ENCODE results near the gene DRICH1. TPM values are rescaled to one million over a fixed set of nuclear protein-coding genes. Genes with fewer than 3 reads are reported as not detected.

DRICH1 gene
- total RNA-seq (under 1 TPM; 0.08 to 0.33 TPM), polyA plus RNA-seq (not detected)

- 70% methylated on average over 2 of the region's 2 CpGs for WGBS
- no peak for DNase-seq (ENCODE audit: low spot score)
Measured at GRCh38 chr22:23632178-23632577, at the start of gene DRICH1. DRICH1 (minus strand) TSS chr22:23632321; CDS start chr22:23632023, 298 bp downstream.

GRCh38 chr22:23681026-23681809, 49.1 kb upstream of the DRICH1 start:
- Histone ChIP-seq H3K4me1 (ENCODE audit: control insufficient read depth in 4 of 4, insufficient read depth in 4 of 4, low read length in 3 of 4) (peaks cover 0 to 3% (median 0%) of the 10 kb centered on the region in 4 donors), H3K27ac (ENCODE audit: low read depth in 1 of 2, low read length in 2 of 2) (no peak overlapping the region), H3K9ac (ENCODE audit: low read depth in 1 of 2, low read length in 2 of 2) (no peak overlapping the region), H3K4me3 (ENCODE audit: low read depth in 1 of 3, low read length in 3 of 3) (no peak overlapping the region), H3K27me3 (ENCODE audit: control insufficient read depth in 4 of 4, insufficient read depth in 4 of 4, low read length in 3 of 4) (no peaks in the 10 kb centered on the region), H3K9me3 (ENCODE audit: control insufficient read depth in 4 of 4, low read length in 3 of 4) (no peaks in the 10 kb centered on the region), H3K36me3 (ENCODE audit: control insufficient read depth in 4 of 4, insufficient read depth in 3 of 4, low read depth in 1 of 4, low read length in 3 of 4) (peaks cover 0 to 8% (median 5%) of the 10 kb centered on the region in 4 donors)
- TF ChIP-seq YY1 (IDR thresholded peaks at IDR 0.05): no peak
- no peak for TF ChIP-seq JUND (IDR thresholded peaks at IDR 0.05)
- TF ChIP-seq RXRA (IDR thresholded peaks at IDR 0.05): no peak
- TF ChIP-seq REST (IDR thresholded peaks at IDR 0.05): no peak
- TF ChIP-seq FOXA1 (IDR thresholded peaks at IDR 0.05): no peak
- TF ChIP-seq HNF4A (conservative IDR thresholded peaks at IDR 0.05): no peak
- TF ChIP-seq EGR1 (IDR thresholded peaks at IDR 0.05; ENCODE audit: low read depth in 2 of 2): no peak
- no peak for TF ChIP-seq CTCF (IDR thresholded peaks at IDR 0.05; ENCODE audit: low read depth, low read length, missing input control)
- no peak for TF ChIP-seq TAF1 (conservative IDR thresholded peaks at IDR 0.05)
- DNase-seq (ENCODE audit: low spot score): no peak
- 96% methylated on average over 5 of the region's 5 CpGs for WGBS

More at GRCh38 chr22:23632178-23632577, at the start of gene DRICH1:
- TF ChIP-seq HNF4G (IDR thresholded peaks at IDR 0.05) (no peak), YY1 (IDR thresholded peaks at IDR 0.05) (no peak), SP1 (IDR thresholded peaks at IDR 0.05) (no peak), CTCF (IDR thresholded peaks at IDR 0.05; ENCODE audit: low read depth, low read length, missing input control) (no peak), JUND (IDR thresholded peaks at IDR 0.05) (no peak), EGR1 (IDR thresholded peaks at IDR 0.05; ENCODE audit: low read depth in 2 of 2) (no peak), HNF4A (conservative IDR thresholded peaks at IDR 0.05) (no peak), ATF3 (IDR thresholded peaks at IDR 0.05) (no peak), MAX (IDR thresholded peaks at IDR 0.05) (no peak), RXRA (IDR thresholded peaks at IDR 0.05) (no peak), FOXA1 (IDR thresholded peaks at IDR 0.05) (no peak), NR2F2 (IDR thresholded peaks at IDR 0.05) (no peak)
- no peaks in the 10 kb centered on the region for H3K27me3 ChIP-seq (ENCODE audit: control insufficient read depth in 4 of 4, insufficient read depth in 4 of 4, low read length in 3 of 4)
- H3K36me3 ChIP-seq (ENCODE audit: control insufficient read depth in 4 of 4, insufficient read depth in 3 of 4, low read depth in 1 of 4, low read length in 3 of 4): no peaks in the 10 kb centered on the region
- no peak within 1 kb of the TSS for H3K27ac ChIP-seq (ENCODE audit: low read depth in 1 of 2, low read length in 2 of 2)
- no peak within 1 kb of the TSS for H3K4me3 ChIP-seq (ENCODE audit: low read depth in 1 of 3, low read length in 3 of 3)
- H3K9ac ChIP-seq (ENCODE audit: low read depth in 1 of 2, low read length in 2 of 2): no peak within 1 kb of the TSS
- H3K9me3 ChIP-seq (ENCODE audit: control insufficient read depth in 4 of 4, low read length in 3 of 4): no peaks in the 10 kb centered on the region
- no peaks in the 10 kb centered on the region for H3K4me1 ChIP-seq (ENCODE audit: control insufficient read depth in 4 of 4, insufficient read depth in 4 of 4, low read length in 3 of 4)
